IMR-90 (cell line): ENCODE results near the gene TIGAR. TPM values are rescaled to one million over a fixed set of nuclear protein-coding genes. Genes with fewer than 3 reads are reported as not detected.
A peak's percentile ranks its signal among the peaks of the same experiment; 100 is the strongest.

Experiments
- ATAC-seq: fragments of 200-7000 bp; cut with Tn5 transposase; 2 replicates; pipeline ENCODE4 v1.9.1; 2020; ENCODE audit warnings: low read depth, mild to moderate bottlenecking, moderate library complexity
- BruUV-seq: library from RNA; stranded (reverse); fragments of 400-500 nt; replicated peaks from 2 replicates; lab custom pipeline; 2021; lab: Mats Ljungman, UMichigan
- CTCF ChIA-PET: fragments of 300-600 bp; formaldehyde crosslinking; extraction: SDS; loops from one replicate; lab custom pipeline; 2021; ENCODE audit warnings: antibody characterized with exemption; lab: Yijun Ruan, JAX
- POLR2A ChIA-PET: fragments of 300-600 bp; sonication (Branson Sonifier 250); formaldehyde crosslinking; loops from one replicate; lab custom pipeline; 2022; ENCODE audit warnings: antibody characterized with exemption; ENCODE audit not compliant: unreplicated experiment; lab: Charles Lee
- DNase-seq: peaks from one replicate; pipeline ENCODE4 v3.0.0; 2013
- H2AFZ ChIP-seq: replicated peaks from 2 replicates; pipeline ENCODE3; 2013; ENCODE audit warnings: low read length, mild to moderate bottlenecking; ENCODE audit not compliant: poor library complexity
- H2AK5ac ChIP-seq: 2 replicates; pipeline ENCODE4 v1.6.1; 2013; ENCODE audit warnings: low read depth, low read length, inconsistent platforms
- H2AK9ac ChIP-seq: replicated peaks from 2 replicates; pipeline ENCODE3; 2013; ENCODE audit warnings: mild to moderate bottlenecking, low read depth, low read length, moderate library complexity; ENCODE audit not compliant: poor library complexity
- H2BK120ac ChIP-seq: 2 replicates; pipeline ENCODE4 v1.6.1; 2013; ENCODE audit warnings: low read depth, low read length, inconsistent platforms
- H2BK15ac ChIP-seq: 3 replicates; pipeline ENCODE4 v1.6.1; 2013; ENCODE audit warnings: low read depth, low read length, inconsistent platforms
- H2BK20ac ChIP-seq: 2 replicates; pipeline ENCODE4 v1.6.1; 2013; ENCODE audit warnings: low read depth, mild to moderate bottlenecking, inconsistent platforms, low read length, moderate library complexity
- H2BK5ac ChIP-seq: 2 replicates; pipeline ENCODE4 v1.6.1; 2013; ENCODE audit warnings: mild to moderate bottlenecking, low read depth, low read length, inconsistent platforms; ENCODE audit not compliant: poor library complexity, severe bottlenecking
- H3K14ac ChIP-seq: replicated peaks from 2 replicates; pipeline ENCODE4 v1.6.1; 2013; ENCODE audit warnings: low read depth, low read length, inconsistent platforms
- H3K18ac ChIP-seq: 2 replicates; pipeline ENCODE4 v1.6.1; 2013; ENCODE audit warnings: low read depth, low read length, control low read depth
- H3K23ac ChIP-seq: 2 replicates; pipeline ENCODE4 v1.6.1; 2013; ENCODE audit warnings: low read depth, low read length, inconsistent platforms
- H3K27ac ChIP-seq: 2 replicates; pipeline ENCODE4 v1.5.1; 2013; ENCODE audit warnings: mild to moderate bottlenecking, control low read depth, low read length; ENCODE audit not compliant: insufficient read depth
- H3K27me3 ChIP-seq: 2 replicates; pipeline ENCODE4 v1.6.1; 2013; ENCODE audit warnings: low read length; ENCODE audit not compliant: control insufficient read depth, insufficient read depth
- H3K36me3 ChIP-seq: 2 replicates; pipeline ENCODE4 v1.6.1; 2013; ENCODE audit warnings: low read length, mixed read lengths; ENCODE audit not compliant: control insufficient read depth, insufficient read depth
- H3K4ac ChIP-seq: 2 replicates; pipeline ENCODE4 v1.6.1; 2013; ENCODE audit warnings: low read depth, low read length, inconsistent platforms
- H3K4me1 ChIP-seq: 2 replicates; pipeline ENCODE4 v1.6.1; 2013; ENCODE audit warnings: low read length, mixed read lengths; ENCODE audit not compliant: control insufficient read depth, insufficient read depth
- H3K4me2 ChIP-seq: 2 replicates; pipeline ENCODE4 v1.6.1; 2013; ENCODE audit warnings: low read depth, mild to moderate bottlenecking, control low read depth, low read length, moderate library complexity
- H3K4me3 ChIP-seq: 2 replicates; pipeline ENCODE4 v1.5.1; 2013; ENCODE audit warnings: low read depth, mild to moderate bottlenecking, control low read depth, low read length, moderate library complexity; ENCODE audit not compliant: insufficient read depth
- H3K56ac ChIP-seq: 2 replicates; pipeline ENCODE4 v1.6.1; 2013; ENCODE audit warnings: low read length, inconsistent platforms; ENCODE audit not compliant: insufficient read depth; ENCODE audit errors: extremely low read depth
- H3K79me1 ChIP-seq, 2 experiments: 2 replicates each; pipeline ENCODE4 v1.6.1; 2013; ENCODE audit warnings: low read length in 2 of 2, inconsistent platforms in 1 of 2, low read depth in 1 of 2
- H3K9ac ChIP-seq: 2 replicates; pipeline ENCODE4 v1.6.1; 2013; ENCODE audit warnings: low read depth, low read length, control low read depth
- H3K9me1 ChIP-seq: 2 replicates; pipeline ENCODE4 v1.6.1; 2013; ENCODE audit warnings: low read length, inconsistent platforms; ENCODE audit not compliant: insufficient read depth
- H3K9me3 ChIP-seq: 2 replicates; pipeline ENCODE4 v1.6.1; 2013; ENCODE audit warnings: low read length; ENCODE audit not compliant: control insufficient read depth, insufficient read depth
- H4K20me1 ChIP-seq: 2 replicates; pipeline ENCODE4 v1.6.1; 2013; ENCODE audit warnings: low read length, inconsistent platforms; ENCODE audit not compliant: insufficient read depth
- H4K5ac ChIP-seq: 2 replicates; pipeline ENCODE4 v1.6.1; 2013; ENCODE audit warnings: mild to moderate bottlenecking, low read depth, low read length, control low read depth
- H4K8ac ChIP-seq, 2 experiments: 2 replicates each; pipeline ENCODE4 v1.6.1; 2013; ENCODE audit warnings: low read depth in 2 of 2, low read length in 2 of 2, control low read depth in 1 of 2, inconsistent platforms in 1 of 2
- H4K91ac ChIP-seq: 2 replicates; pipeline ENCODE4 v1.6.1; 2013; ENCODE audit warnings: low read depth, low read length, inconsistent platforms; ENCODE audit not compliant: insufficient read depth
- CEBPB ChIP-seq: IDR thresholded peaks from 2 replicates; pipeline ENCODE4 v1.6.1; 2012; ENCODE audit warnings: low read depth, low read length, improper control_type of control experiment
- MAZ ChIP-seq: IDR thresholded peaks from 2 replicates; pipeline ENCODE4 v1.6.1; 2012; ENCODE audit warnings: low read depth, mild to moderate bottlenecking, low read length, improper control_type of control experiment, moderate library complexity, borderline replicate concordance
- RCOR1 ChIP-seq: IDR thresholded peaks from 2 replicates; pipeline ENCODE4 v1.6.1; 2012; ENCODE audit warnings: mild to moderate bottlenecking, low read length, improper control_type of control experiment; ENCODE audit not compliant: insufficient replicate concordance
- SMC3 ChIP-seq: fragments of 150-350 bp; IDR thresholded peaks from 2 replicates; pipeline ENCODE4 v1.6.1; 2016; ENCODE audit warnings: low read depth, mild to moderate bottlenecking, antibody characterized with exemption, low read length, moderate library complexity
- WGBS, 2 experiments: methylation state at CpG; one replicate each; pipeline versions ENCODE4 v1.1.5 to v1.1.7; 2013; ENCODE audit warnings: missing lambda C conversion rate in 2 of 2; ENCODE audit not compliant: insufficient read length in 1 of 2; ENCODE audit errors: extremely low coverage in 2 of 2; 5-methylcytosine and 5-hydroxymethylcytosine counted together
- dilution Hi-C: fragments of 300-500 bp; cut with HindIII; formaldehyde crosslinking; loops from one replicate; pipeline ENCODE4 v1.14.3; 2018; ENCODE audit warnings: low sequenced_read_pairs; ENCODE audit not compliant: unreplicated experiment
- in situ Hi-C: fragments of 300-500 bp; cut with MboI; formaldehyde crosslinking; loops from 3 replicates; pipeline ENCODE4 v1.14.3; 2019; ENCODE audit warnings: low sequenced_read_pairs, inconsistent platforms, mixed read lengths
- intact Hi-C: fragments of 100-400 bp; cut with micrococcal nuclease; formaldehyde crosslinking; loops from 2 replicates; pipeline ENCODE4 v1.10.0; 2022
- polyA plus RNA-seq, 3 experiments: library from polyadenylated mRNA; depleted of rRNA; stranded (reverse); fragments of >200 nt; gene quantifications; 2 replicates each; pipeline ENCODE4 v1.2.3, GENCODE V29; 2012; ENCODE audit warnings: low replicate concordance in 1 of 3
- total RNA-seq: library from RNA; depleted of rRNA; stranded (reverse); fragments of >200 nt; gene quantifications from 2 replicates; pipeline ENCODE4 v1.2.3, GENCODE V29; 2012

TIGAR gene
- total and polyA plus RNA-seq, 2 of the 4 experiments (the other 2 are of a cell fraction): 7.3 to 13.7 TPM

DNA sequence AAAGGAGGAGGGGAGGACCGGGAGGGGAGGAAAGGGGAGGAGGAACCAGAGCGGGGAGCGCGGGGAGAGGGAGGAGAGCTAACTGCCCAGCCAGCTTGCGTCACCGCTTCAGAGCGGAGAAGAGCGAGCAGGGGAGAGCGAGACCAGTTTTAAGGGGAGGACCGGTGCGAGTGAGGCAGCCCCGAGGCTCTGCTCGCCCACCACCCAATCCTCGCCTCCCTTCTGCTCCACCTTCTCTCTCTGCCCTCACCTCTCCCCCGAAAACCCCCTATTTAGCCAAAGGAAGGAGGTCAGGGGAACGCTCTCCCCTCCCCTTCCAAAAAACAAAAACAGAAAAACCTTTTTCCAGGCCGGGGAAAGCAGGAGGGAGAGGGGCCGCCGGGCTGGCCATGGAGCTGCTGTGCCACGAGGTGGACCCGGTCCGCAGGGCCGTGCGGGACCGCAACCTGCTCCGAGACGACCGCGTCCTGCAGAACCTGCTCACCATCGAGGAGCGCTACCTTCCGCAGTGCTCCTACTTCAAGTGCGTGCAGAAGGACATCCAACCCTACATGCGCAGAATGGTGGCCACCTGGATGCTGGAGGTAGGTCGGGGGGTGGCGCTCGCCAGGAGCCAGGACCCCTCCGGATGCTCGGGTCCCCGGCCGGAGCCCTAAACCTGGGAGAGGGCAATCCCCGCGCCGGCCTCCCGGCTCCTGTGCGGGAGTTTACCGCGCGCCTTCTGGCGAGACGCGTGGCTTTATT lies 47.2 kb upstream of the TIGAR start, which contains the start of gene CCND2:
CCND2 (plus strand) TSS at position 111 of the 744 bp plus-strand sequence; CDS start at position 390, 279 bp downstream.
- Histone ChIP-seq H3K9me1 (no peaks in the 10 kb centered on the region), H3K27ac (no peak within 1 kb of the TSS), H3K9me3 (peaks cover 4% of the 10 kb centered on the region), H3K18ac (no peak within 1 kb of the TSS), H3K4me1 (peaks cover 3% of the 10 kb centered on the region; the same call in 1 of the 2 replicates), H3K14ac (0 out of 2 replicates have a peak within 1 kb of the TSS, but pooled peaks have one; percentile 54), H2AFZ (peak within 1 kb of the TSS; percentile 68), H4K91ac (no peak within 1 kb of the TSS), H3K9ac (peak within 1 kb of the TSS; percentile 81), H2BK5ac (no peak within 1 kb of the TSS), H2BK15ac (no peak within 1 kb of the TSS), H3K36me3 (no peaks in the 10 kb centered on the region; the same call in 1 of the 2 replicates), H3K4me3 (peak within 1 kb of the TSS; percentile 56), H2BK20ac (no peak within 1 kb of the TSS), H2AK9ac (no peak within 1 kb of the TSS), H3K56ac (no peak within 1 kb of the TSS), H3K4ac (no peak within 1 kb of the TSS), H3K27me3 (peaks cover 74% of the 10 kb centered on the region), H3K79me1 (no peaks in the 10 kb centered on the region), H2BK120ac (no peak within 1 kb of the TSS; the same call in 1 of the 2 replicates), H4K20me1 (no peaks in the 10 kb centered on the region), H3K4me2 (peak within 1 kb of the TSS; percentile 80), H2AK5ac (0 out of 2 replicates have a peak within 1 kb of the TSS, but pooled peaks have one; percentile 14), H4K8ac (no peak within 1 kb of the TSS), H4K5ac (no peak within 1 kb of the TSS), H3K23ac (no peak within 1 kb of the TSS)
- in situ Hi-C loops (no loop called here), dilution Hi-C loops (no loop called here), intact Hi-C loops (no loop called here)
- TF ChIP-seq SMC3 (no peak), MAZ (peak; percentile 80; the same call in 1 of the 2 replicates), CEBPB (peak; percentile 68), RCOR1 (no peak)
- POLR2A ChIA-PET: no interaction called here
- DNase-seq: peak; percentile 54
- WGBS, 2 experiments: 0% methylated on average over 10 of the region's 52 CpGs; no CpG with 5 or more reads in 1 of the 2 experiments
- BruUV-seq: no TSS peak
- CTCF ChIA-PET: no interaction called here
- peak; percentile 50 for ATAC-seq
